Right lobe of liver (tissue), 4 donors: ENCODE results near the gene NRIP2.

Experiments used
- POLR2A ChIP-seq: fragments of 450-650 bp; IDR thresholded peaks from one replicate; pipeline ENCODE4 v1.6.1; 2017; ENCODE audit warnings: antibody characterized with exemption, mild to moderate bottlenecking
- TF ChIP-seq, protein P1 (sequence below), 4 donors: fragments of 200-600 bp in 3 of 4; fragments of 450-650 bp in 1 of 4; IDR thresholded peaks; one replicate each; pipeline versions ENCODE4 v1.5.1 to v1.8.0; 2016 to 2022; ENCODE audit warnings: antibody characterized with exemption in 4 of 4, mild to moderate bottlenecking in 2 of 4
- donor health status: DM: no; HTN: no; CAD: no.
- donor health status: DM: no; HTN: no; CAD: no.
- donor health status: DM: no; HTN: yes; CAD: no.

DNA sequence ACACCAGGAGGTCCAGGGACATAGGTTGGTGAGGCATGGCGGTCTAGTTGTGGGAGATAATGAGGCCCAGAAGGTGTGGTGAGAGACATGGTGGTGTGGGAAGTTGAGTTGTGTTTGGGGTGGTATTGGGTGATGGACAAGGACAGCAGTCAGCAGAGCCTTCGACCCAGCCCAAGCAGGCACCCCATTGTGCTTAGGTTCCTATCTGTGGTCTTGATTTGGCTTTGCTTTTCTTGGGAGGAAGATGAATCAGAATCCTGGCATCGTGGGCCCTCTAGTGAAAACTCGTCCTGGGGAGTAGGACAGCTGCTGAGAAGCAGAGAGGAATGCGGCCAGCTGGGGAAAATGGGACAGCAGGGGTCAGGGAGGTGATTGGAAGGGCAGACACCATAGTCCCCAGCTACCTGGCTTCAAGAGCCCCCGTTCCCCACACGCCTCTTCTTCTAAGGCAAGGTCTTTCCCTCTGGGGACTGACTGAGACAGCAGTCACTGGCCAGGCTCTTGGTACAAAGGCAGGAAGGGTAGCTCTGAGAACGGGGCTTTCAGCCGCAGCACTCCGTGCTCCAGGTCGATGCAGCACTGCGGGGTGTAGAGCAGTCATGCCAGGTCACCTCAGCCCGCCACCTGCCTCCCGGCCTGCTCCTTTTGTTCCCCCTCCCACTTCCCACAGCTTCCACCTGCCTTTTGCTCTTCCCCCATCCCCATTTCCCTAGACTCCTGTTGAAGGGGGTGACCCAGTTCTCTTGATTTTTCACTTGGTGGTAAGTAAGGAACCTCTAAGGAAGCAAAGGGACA lies 7.9 kb downstream of the NRIP2 start:
- TF ChIP-seq, protein P1, sequence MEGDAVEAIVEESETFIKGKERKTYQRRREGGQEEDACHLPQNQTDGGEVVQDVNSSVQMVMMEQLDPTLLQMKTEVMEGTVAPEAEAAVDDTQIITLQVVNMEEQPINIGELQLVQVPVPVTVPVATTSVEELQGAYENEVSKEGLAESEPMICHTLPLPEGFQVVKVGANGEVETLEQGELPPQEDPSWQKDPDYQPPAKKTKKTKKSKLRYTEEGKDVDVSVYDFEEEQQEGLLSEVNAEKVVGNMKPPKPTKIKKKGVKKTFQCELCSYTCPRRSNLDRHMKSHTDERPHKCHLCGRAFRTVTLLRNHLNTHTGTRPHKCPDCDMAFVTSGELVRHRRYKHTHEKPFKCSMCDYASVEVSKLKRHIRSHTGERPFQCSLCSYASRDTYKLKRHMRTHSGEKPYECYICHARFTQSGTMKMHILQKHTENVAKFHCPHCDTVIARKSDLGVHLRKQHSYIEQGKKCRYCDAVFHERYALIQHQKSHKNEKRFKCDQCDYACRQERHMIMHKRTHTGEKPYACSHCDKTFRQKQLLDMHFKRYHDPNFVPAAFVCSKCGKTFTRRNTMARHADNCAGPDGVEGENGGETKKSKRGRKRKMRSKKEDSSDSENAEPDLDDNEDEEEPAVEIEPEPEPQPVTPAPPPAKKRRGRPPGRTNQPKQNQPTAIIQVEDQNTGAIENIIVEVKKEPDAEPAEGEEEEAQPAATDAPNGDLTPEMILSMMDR (IDR thresholded peaks at IDR 0.05), result no peak
- TF ChIP-seq POLR2A, result no peak
